Measurements from ENCODE around the gene SKA2.

DNA sequence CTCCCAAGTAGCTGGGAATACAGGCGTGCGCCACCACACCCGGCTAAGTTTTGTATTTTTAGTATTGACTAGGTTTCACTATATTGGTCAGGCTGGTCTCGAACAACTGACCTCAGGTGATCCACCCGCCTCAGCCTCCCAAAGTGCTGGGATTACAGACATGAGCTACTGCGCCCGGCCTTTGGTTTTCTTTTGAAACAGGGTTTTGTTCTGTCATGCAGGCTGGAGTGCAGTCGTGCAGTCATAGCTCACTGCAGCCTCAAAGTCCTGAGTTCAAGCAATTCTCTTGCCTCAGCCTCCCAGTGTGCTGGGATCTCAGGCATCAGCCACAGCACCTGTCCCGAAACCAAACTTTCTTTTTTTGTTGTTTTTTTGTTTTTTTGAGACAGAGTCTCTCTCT is 25.6 kb upstream of the SKA2 start:
- TF ChIP-seq POLR2A (IDR thresholded peaks at IDR 0.05): no peak
- TF ChIP-seq, protein P1, sequence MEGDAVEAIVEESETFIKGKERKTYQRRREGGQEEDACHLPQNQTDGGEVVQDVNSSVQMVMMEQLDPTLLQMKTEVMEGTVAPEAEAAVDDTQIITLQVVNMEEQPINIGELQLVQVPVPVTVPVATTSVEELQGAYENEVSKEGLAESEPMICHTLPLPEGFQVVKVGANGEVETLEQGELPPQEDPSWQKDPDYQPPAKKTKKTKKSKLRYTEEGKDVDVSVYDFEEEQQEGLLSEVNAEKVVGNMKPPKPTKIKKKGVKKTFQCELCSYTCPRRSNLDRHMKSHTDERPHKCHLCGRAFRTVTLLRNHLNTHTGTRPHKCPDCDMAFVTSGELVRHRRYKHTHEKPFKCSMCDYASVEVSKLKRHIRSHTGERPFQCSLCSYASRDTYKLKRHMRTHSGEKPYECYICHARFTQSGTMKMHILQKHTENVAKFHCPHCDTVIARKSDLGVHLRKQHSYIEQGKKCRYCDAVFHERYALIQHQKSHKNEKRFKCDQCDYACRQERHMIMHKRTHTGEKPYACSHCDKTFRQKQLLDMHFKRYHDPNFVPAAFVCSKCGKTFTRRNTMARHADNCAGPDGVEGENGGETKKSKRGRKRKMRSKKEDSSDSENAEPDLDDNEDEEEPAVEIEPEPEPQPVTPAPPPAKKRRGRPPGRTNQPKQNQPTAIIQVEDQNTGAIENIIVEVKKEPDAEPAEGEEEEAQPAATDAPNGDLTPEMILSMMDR (IDR thresholded peaks at IDR 0.05): no peak
